ENCODE data around the gene GALNT15.

Gene GALNT15

GRCh38 chr3:16183601-16184270 lies 9.3 kb downstream of the GALNT15 start:
- Histone ChIP-seq H3K9ac (ENCODE audit: low read depth in 1 of 2, low read length in 2 of 2) (no peak overlapping the region), H3K27ac (ENCODE audit: low read depth, low read length) (no peak overlapping the region), H3K36me3 (ENCODE audit: control insufficient read depth in 1 of 2, insufficient read depth in 2 of 2, low read length in 2 of 2) (no peaks in the 10 kb centered on the region), H3K4me1 (ENCODE audit: control insufficient read depth in 1 of 2, insufficient read depth in 2 of 2, low read length in 2 of 2) (no peaks in the 10 kb centered on the region), H3K4me3 (ENCODE audit: low read depth in 1 of 2, low read length in 2 of 2) (no peak overlapping the region), H3K27me3 (ENCODE audit: control insufficient read depth in 1 of 2, insufficient read depth in 2 of 2, low read length in 2 of 2) (peaks cover 0 to 3% of the 10 kb centered on the region in 2 donors), H3K9me3 (ENCODE audit: control insufficient read depth in 1 of 2, low read length in 2 of 2) (no peaks in the 10 kb centered on the region)

DNA sequence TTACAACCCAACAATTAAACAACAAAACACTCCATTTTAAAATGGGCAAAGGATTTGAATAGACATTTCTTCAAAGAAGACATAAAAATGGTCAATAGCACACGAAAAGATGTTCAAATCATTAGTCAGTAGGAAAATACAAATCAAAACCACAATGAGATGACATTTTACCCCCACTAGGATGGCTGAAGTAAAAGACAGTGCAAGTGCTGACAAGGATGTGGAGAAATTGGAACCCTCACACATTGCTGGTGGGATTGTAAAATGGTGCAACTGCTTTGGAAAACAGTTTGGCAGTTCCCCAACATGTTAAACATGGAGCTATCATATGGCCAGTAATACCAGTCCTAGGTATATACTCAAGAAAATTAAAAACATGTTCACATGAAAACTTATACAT lies 11.6 kb downstream of the GALNT15 start:
- no peaks in the 10 kb centered on the region for H3K9me3 ChIP-seq (ENCODE audit: control insufficient read depth in 1 of 2, low read length in 2 of 2)
- no peaks in the 10 kb centered on the region for H3K4me1 ChIP-seq (ENCODE audit: control insufficient read depth in 1 of 2, insufficient read depth in 2 of 2, low read length in 2 of 2)
- no peak overlapping the region for H3K4me3 ChIP-seq (ENCODE audit: low read depth in 1 of 2, low read length in 2 of 2)
- H3K9ac ChIP-seq (ENCODE audit: low read depth in 1 of 2, low read length in 2 of 2) = no peak overlapping the region
- peaks cover 0 to 3% of the 10 kb centered on the region in 2 donors for H3K27me3 ChIP-seq (ENCODE audit: control insufficient read depth in 1 of 2, insufficient read depth in 2 of 2, low read length in 2 of 2)
- no peaks in the 10 kb centered on the region for H3K36me3 ChIP-seq (ENCODE audit: control insufficient read depth in 1 of 2, insufficient read depth in 2 of 2, low read length in 2 of 2)
- H3K27ac ChIP-seq (ENCODE audit: low read depth, low read length) = no peak overlapping the region

DNA sequence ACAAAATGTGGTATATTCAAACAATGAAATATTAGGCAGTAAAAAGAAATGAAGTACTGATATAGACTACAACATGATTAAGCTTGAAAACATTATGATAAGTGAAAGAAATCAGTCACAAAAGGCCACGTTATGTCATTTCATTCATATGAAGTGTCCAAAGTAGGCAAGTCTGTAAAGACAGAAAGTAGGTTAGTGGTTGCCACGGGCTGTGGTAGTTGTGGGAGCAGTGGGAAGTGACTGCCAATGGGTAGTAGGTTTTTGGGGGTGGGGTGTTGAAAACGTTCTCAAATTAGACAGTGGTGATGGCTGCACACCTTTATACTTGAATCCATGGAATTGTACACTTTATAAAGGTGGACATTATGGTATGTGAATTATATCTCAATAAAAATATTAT lies 12.1 kb downstream of the GALNT15 start:
- Histone ChIP-seq H3K9me3 (ENCODE audit: control insufficient read depth in 1 of 2, low read length in 2 of 2) (no peaks in the 10 kb centered on the region), H3K36me3 (ENCODE audit: control insufficient read depth in 1 of 2, insufficient read depth in 2 of 2, low read length in 2 of 2) (no peaks in the 10 kb centered on the region), H3K27ac (ENCODE audit: low read depth, low read length) (no peak overlapping the region), H3K4me1 (ENCODE audit: control insufficient read depth in 1 of 2, insufficient read depth in 2 of 2, low read length in 2 of 2) (no peaks in the 10 kb centered on the region), H3K9ac (ENCODE audit: low read depth in 1 of 2, low read length in 2 of 2) (no peak overlapping the region), H3K27me3 (ENCODE audit: control insufficient read depth in 1 of 2, insufficient read depth in 2 of 2, low read length in 2 of 2) (peaks cover 0 to 3% of the 10 kb centered on the region in 2 donors), H3K4me3 (ENCODE audit: low read depth in 1 of 2, low read length in 2 of 2) (no peak overlapping the region)

GRCh38 chr3:16187213-16187790 lies 12.8 kb downstream of the GALNT15 start:
- no peaks in the 10 kb centered on the region for H3K4me1 ChIP-seq (ENCODE audit: control insufficient read depth in 1 of 2, insufficient read depth in 2 of 2, low read length in 2 of 2)
- H3K27me3 ChIP-seq (ENCODE audit: control insufficient read depth in 1 of 2, insufficient read depth in 2 of 2, low read length in 2 of 2) = peaks cover 0 to 3% of the 10 kb centered on the region in 2 donors
- H3K36me3 ChIP-seq (ENCODE audit: control insufficient read depth in 1 of 2, insufficient read depth in 2 of 2, low read length in 2 of 2) = no peaks in the 10 kb centered on the region
- H3K9me3 ChIP-seq (ENCODE audit: control insufficient read depth in 1 of 2, low read length in 2 of 2) = no peaks in the 10 kb centered on the region
- H3K9ac ChIP-seq (ENCODE audit: low read depth in 1 of 2, low read length in 2 of 2) = no peak overlapping the region
- no peak overlapping the region for H3K4me3 ChIP-seq (ENCODE audit: low read depth in 1 of 2, low read length in 2 of 2)
- no peak overlapping the region for H3K27ac ChIP-seq (ENCODE audit: low read depth, low read length)

DNA sequence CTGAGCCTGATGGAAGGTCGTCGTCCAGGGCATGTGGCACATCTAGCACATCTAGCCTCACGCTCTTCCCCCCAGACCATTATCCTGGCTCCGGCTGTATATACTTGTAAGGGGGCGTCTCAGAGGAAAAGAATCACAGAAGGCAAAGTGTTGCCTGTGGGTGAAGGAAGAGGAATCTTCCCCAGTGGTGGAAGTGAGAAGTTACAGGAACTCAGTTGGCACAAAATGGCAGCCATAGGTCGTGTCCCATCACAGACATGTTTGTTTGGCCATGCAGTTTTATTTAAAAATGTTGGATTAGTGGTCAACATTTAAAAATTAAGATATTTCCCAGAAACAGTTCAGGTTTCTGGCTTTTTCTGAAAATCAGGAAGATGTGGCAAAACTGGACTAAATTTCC lies 13.6 kb downstream of the GALNT15 start:
- Histone ChIP-seq H3K36me3 (ENCODE audit: control insufficient read depth in 1 of 2, insufficient read depth in 2 of 2, low read length in 2 of 2) (no peaks in the 10 kb centered on the region), H3K27ac (ENCODE audit: low read depth, low read length) (no peak overlapping the region), H3K9me3 (ENCODE audit: control insufficient read depth in 1 of 2, low read length in 2 of 2) (no peaks in the 10 kb centered on the region), H3K9ac (ENCODE audit: low read depth in 1 of 2, low read length in 2 of 2) (no peak overlapping the region), H3K4me3 (ENCODE audit: low read depth in 1 of 2, low read length in 2 of 2) (no peak overlapping the region), H3K27me3 (ENCODE audit: control insufficient read depth in 1 of 2, insufficient read depth in 2 of 2, low read length in 2 of 2) (peaks cover 0 to 3% of the 10 kb centered on the region in 2 donors), H3K4me1 (ENCODE audit: control insufficient read depth in 1 of 2, insufficient read depth in 2 of 2, low read length in 2 of 2) (no peaks in the 10 kb centered on the region)

DNA sequence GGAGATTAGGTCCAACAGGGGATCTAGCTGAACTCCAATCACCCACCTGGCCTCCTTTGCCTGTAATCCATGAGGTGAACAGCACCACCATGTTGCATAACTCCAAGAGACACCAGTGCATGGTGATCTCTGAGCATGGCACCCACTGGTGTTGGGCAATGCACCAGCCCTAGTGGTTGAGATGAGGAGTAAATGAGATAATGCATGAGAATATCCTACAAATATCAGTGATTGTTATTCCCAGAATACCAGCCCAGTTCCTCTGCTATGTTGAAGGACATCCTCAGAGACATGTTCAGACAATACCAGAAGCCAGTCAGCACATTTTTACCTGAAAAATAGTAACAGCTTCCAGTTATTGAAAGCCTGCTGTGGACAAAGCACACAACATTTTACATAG lies 14.7 kb downstream of the GALNT15 start:
- H3K9ac ChIP-seq (ENCODE audit: low read depth in 1 of 2, low read length in 2 of 2) = no peak overlapping the region
- no peak overlapping the region for H3K27ac ChIP-seq (ENCODE audit: low read depth, low read length)
- peaks cover 0 to 3% of the 10 kb centered on the region in 2 donors for H3K27me3 ChIP-seq (ENCODE audit: control insufficient read depth in 1 of 2, insufficient read depth in 2 of 2, low read length in 2 of 2)
- no peak overlapping the region for H3K4me3 ChIP-seq (ENCODE audit: low read depth in 1 of 2, low read length in 2 of 2)
- no peaks in the 10 kb centered on the region for H3K9me3 ChIP-seq (ENCODE audit: control insufficient read depth in 1 of 2, low read length in 2 of 2)
- H3K4me1 ChIP-seq (ENCODE audit: control insufficient read depth in 1 of 2, insufficient read depth in 2 of 2, low read length in 2 of 2) = no peaks in the 10 kb centered on the region
- no peaks in the 10 kb centered on the region for H3K36me3 ChIP-seq (ENCODE audit: control insufficient read depth in 1 of 2, insufficient read depth in 2 of 2, low read length in 2 of 2)

DNA sequence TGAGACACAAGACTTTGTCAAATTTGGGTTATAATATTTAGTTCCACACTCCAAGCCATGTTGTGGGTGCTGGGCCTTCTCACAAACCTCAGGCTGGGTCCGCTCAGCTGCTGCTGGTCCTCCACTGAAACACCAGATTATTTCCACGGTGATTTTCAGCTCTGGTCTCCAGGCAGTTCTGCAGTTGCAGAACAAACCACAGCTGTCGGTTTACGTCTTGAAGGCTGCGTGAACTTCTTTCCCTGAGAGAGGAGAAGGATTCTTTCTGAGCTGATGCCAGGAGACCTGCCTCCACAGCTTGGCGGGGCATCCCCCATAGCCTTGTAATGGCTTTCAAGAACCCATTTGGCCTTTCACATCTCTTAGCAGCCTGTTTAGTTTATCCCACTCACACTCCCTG lies 16.2 kb downstream of the GALNT15 start:
- Histone ChIP-seq H3K4me3 (ENCODE audit: low read depth in 1 of 2, low read length in 2 of 2) (no peak overlapping the region), H3K36me3 (ENCODE audit: control insufficient read depth in 1 of 2, insufficient read depth in 2 of 2, low read length in 2 of 2) (no peaks in the 10 kb centered on the region), H3K27me3 (ENCODE audit: control insufficient read depth in 1 of 2, insufficient read depth in 2 of 2, low read length in 2 of 2) (no peaks in the 10 kb centered on the region), H3K27ac (ENCODE audit: low read depth, low read length) (no peak overlapping the region), H3K9me3 (ENCODE audit: control insufficient read depth in 1 of 2, low read length in 2 of 2) (no peaks in the 10 kb centered on the region), H3K9ac (ENCODE audit: low read depth in 1 of 2, low read length in 2 of 2) (no peak overlapping the region), H3K4me1 (ENCODE audit: control insufficient read depth in 1 of 2, insufficient read depth in 2 of 2, low read length in 2 of 2) (no peaks in the 10 kb centered on the region)

GRCh38 chr3:16191591-16191990 lies 17.1 kb downstream of the GALNT15 start:
- H3K36me3 ChIP-seq (ENCODE audit: control insufficient read depth in 1 of 2, insufficient read depth in 2 of 2, low read length in 2 of 2) = no peaks in the 10 kb centered on the region
- no peak overlapping the region for H3K27ac ChIP-seq (ENCODE audit: low read depth, low read length)
- no peak overlapping the region for H3K9ac ChIP-seq (ENCODE audit: low read depth in 1 of 2, low read length in 2 of 2)
- no peaks in the 10 kb centered on the region for H3K9me3 ChIP-seq (ENCODE audit: control insufficient read depth in 1 of 2, low read length in 2 of 2)
- no peaks in the 10 kb centered on the region for H3K4me1 ChIP-seq (ENCODE audit: control insufficient read depth in 1 of 2, insufficient read depth in 2 of 2, low read length in 2 of 2)
- no peaks in the 10 kb centered on the region for H3K27me3 ChIP-seq (ENCODE audit: control insufficient read depth in 1 of 2, insufficient read depth in 2 of 2, low read length in 2 of 2)
- H3K4me3 ChIP-seq (ENCODE audit: low read depth in 1 of 2, low read length in 2 of 2) = no peak overlapping the region

GRCh38 chr3:16192176-16192811 lies 17.8 kb downstream of the GALNT15 start:
- Histone ChIP-seq H3K27ac (ENCODE audit: low read depth, low read length) (no peak overlapping the region), H3K4me1 (ENCODE audit: control insufficient read depth in 1 of 2, insufficient read depth in 2 of 2, low read length in 2 of 2) (no peaks in the 10 kb centered on the region), H3K9ac (ENCODE audit: low read depth in 1 of 2, low read length in 2 of 2) (no peak overlapping the region)

GRCh38 chr3:16198427-16198826 lies 23.9 kb downstream of the GALNT15 start:
- Histone ChIP-seq H3K9ac (ENCODE audit: low read depth in 1 of 2, low read length in 2 of 2) (no peak overlapping the region), H3K4me3 (ENCODE audit: low read depth in 1 of 2, low read length in 2 of 2) (no peak overlapping the region), H3K27ac (ENCODE audit: low read depth, low read length) (no peak overlapping the region), H3K36me3 (ENCODE audit: control insufficient read depth in 1 of 2, insufficient read depth in 2 of 2, low read length in 2 of 2) (no peaks in the 10 kb centered on the region), H3K27me3 (ENCODE audit: control insufficient read depth in 1 of 2, insufficient read depth in 2 of 2, low read length in 2 of 2) (no peaks in the 10 kb centered on the region), H3K4me1 (ENCODE audit: control insufficient read depth in 1 of 2, insufficient read depth in 2 of 2, low read length in 2 of 2) (no peaks in the 10 kb centered on the region), H3K9me3 (ENCODE audit: control insufficient read depth in 1 of 2, low read length in 2 of 2) (no peaks in the 10 kb centered on the region)

More at GRCh38 chr3:16192176-16192811, 17.8 kb downstream of the GALNT15 start:
- no peak overlapping the region for H3K4me3 ChIP-seq (ENCODE audit: low read depth in 1 of 2, low read length in 2 of 2)
- H3K27me3 ChIP-seq (ENCODE audit: control insufficient read depth in 1 of 2, insufficient read depth in 2 of 2, low read length in 2 of 2) = no peaks in the 10 kb centered on the region
- no peaks in the 10 kb centered on the region for H3K36me3 ChIP-seq (ENCODE audit: control insufficient read depth in 1 of 2, insufficient read depth in 2 of 2, low read length in 2 of 2)
- H3K9me3 ChIP-seq (ENCODE audit: control insufficient read depth in 1 of 2, low read length in 2 of 2) = no peaks in the 10 kb centered on the region

Measured in duodenal mucosa (tissue), 2 donors.